ENCODE data around the gene FYN. TPM values are rescaled to one million over a fixed set of nuclear protein-coding genes. Genes with fewer than 3 reads are reported as not detected.
"Not testable (repeated sequence)": the region's sequence is repeated elsewhere in the genome, so short reads cannot be mapped to it uniquely, and the experiment has no call there.

FYN gene
- total and polyA plus RNA-seq, 2 donors from 2014 or later, result 34.5 to 52.4 TPM

DNA sequence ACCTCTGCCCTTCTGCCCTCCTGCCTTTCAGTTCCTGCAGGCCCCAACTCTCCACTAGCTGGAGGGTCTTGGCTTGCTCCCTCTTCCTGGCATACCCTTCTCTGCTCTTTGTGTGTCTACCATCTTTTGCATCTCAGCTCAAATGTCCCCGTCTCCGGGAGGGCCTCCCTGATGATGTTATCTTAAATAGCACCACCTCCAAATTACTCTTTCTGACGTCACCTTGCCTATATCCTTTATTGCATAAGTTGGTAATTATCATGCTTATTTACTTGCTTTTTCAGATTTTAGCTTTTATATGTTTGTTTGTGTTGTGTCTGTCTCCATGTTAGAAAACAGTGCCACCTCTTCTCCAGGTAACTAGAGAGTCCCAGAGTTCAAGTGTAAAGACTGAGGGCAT lies 36.0 kb upstream of the FYN start:
- intact Hi-C loops (cut with DNase I), result no loop called here
- TF ChIP-seq, protein P1, sequence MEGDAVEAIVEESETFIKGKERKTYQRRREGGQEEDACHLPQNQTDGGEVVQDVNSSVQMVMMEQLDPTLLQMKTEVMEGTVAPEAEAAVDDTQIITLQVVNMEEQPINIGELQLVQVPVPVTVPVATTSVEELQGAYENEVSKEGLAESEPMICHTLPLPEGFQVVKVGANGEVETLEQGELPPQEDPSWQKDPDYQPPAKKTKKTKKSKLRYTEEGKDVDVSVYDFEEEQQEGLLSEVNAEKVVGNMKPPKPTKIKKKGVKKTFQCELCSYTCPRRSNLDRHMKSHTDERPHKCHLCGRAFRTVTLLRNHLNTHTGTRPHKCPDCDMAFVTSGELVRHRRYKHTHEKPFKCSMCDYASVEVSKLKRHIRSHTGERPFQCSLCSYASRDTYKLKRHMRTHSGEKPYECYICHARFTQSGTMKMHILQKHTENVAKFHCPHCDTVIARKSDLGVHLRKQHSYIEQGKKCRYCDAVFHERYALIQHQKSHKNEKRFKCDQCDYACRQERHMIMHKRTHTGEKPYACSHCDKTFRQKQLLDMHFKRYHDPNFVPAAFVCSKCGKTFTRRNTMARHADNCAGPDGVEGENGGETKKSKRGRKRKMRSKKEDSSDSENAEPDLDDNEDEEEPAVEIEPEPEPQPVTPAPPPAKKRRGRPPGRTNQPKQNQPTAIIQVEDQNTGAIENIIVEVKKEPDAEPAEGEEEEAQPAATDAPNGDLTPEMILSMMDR (IDR thresholded peaks at IDR 0.05; ENCODE audit: borderline replicate concordance, extremely low read depth, insufficient read depth), result no peak
- no peaks in the 10 kb centered on the region for H3K36me3 ChIP-seq (ENCODE audit: control insufficient read depth in 2 of 3, insufficient read depth in 3 of 3, low read length in 3 of 3)
- no peaks in the 10 kb centered on the region for H3K9me3 ChIP-seq (ENCODE audit: control insufficient read depth in 2 of 3, insufficient read depth in 1 of 3, low read length in 3 of 3)
- H3K27me3 ChIP-seq (ENCODE audit: control insufficient read depth, insufficient read depth, low read length), result no peaks in the 10 kb centered on the region
- no peak for DNase-seq
- no peak overlapping the region for H3K4me3 ChIP-seq (ENCODE audit: low read length in 3 of 3)
- no peak overlapping the region for H3K27ac ChIP-seq (ENCODE audit: low read depth in 2 of 2, low read length in 2 of 2)
- H3K4me1 ChIP-seq (ENCODE audit: control insufficient read depth in 2 of 3, insufficient read depth in 2 of 3, low read depth in 1 of 3, low read length in 3 of 3), result no peaks in the 10 kb centered on the region
- no peak overlapping the region for H3K9ac ChIP-seq (ENCODE audit: low read length in 3 of 3)
- FAIRE-seq, result no peak

DNA sequence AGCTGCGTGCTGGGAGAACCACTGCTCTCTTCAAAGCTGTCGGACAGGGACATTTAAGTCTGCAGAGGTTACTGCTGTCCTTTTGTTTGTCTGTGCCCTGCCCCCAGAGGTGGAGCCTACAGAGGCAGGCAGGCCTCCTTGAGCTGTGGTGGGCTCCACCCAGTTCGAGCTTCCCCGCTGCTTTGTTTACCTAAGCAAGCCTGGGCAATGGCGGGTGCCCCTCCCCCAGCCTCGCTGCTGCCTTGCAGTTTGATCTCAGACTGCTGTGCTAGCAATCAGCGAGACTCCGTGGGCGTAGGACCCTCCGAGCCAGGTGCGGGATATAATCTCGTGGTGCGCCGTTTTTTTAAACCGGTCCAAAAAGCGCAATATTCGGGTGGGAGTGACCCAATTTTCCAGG lies 35.1 kb upstream of the FYN start:
- FAIRE-seq; H3K27ac ChIP-seq (ENCODE audit: low read depth in 2 of 2, low read length in 2 of 2); H3K9me3 ChIP-seq (ENCODE audit: control insufficient read depth in 2 of 3, insufficient read depth in 1 of 3, low read length in 3 of 3); DNase-seq; intact Hi-C loops (cut with DNase I); H3K27me3 ChIP-seq (ENCODE audit: control insufficient read depth, insufficient read depth, low read length); H3K4me3 ChIP-seq (ENCODE audit: low read length in 3 of 3); H3K9ac ChIP-seq (ENCODE audit: low read length in 3 of 3); H3K36me3 ChIP-seq (ENCODE audit: control insufficient read depth in 2 of 3, insufficient read depth in 3 of 3, low read length in 3 of 3); H3K4me1 ChIP-seq (ENCODE audit: control insufficient read depth in 2 of 3, insufficient read depth in 2 of 3, low read depth in 1 of 3, low read length in 3 of 3): not testable (repeated sequence)

DNA sequence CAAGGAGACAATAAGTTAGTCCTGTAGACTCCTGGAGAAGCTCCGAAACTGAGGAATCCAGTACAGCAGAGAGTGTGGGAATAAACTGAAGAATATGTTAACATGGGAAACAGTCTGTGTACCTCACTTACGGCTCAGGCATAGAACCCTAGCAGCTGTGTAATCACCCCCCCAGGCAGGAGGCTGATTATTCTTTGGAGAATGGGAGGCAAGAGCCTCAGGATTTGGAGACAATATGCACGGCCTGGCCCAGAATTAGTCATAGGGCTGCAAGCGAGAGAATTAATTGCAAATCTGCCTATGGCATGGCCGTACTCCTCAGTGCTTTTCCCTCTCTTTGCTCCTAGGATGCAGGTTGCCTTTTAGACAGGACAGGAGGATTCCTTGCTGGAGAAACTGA lies 27.5 kb upstream of the FYN start:
- no peak for DNase-seq
- Histone ChIP-seq H3K4me3 (ENCODE audit: low read length in 3 of 3) (no peak overlapping the region), H3K36me3 (ENCODE audit: control insufficient read depth in 2 of 3, insufficient read depth in 3 of 3, low read length in 3 of 3) (no peaks in the 10 kb centered on the region), H3K27me3 (ENCODE audit: control insufficient read depth, insufficient read depth, low read length) (no peaks in the 10 kb centered on the region), H3K9ac (ENCODE audit: low read length in 3 of 3) (no peak overlapping the region), H3K4me1 (ENCODE audit: control insufficient read depth in 2 of 3, insufficient read depth in 2 of 3, low read depth in 1 of 3, low read length in 3 of 3) (no peaks in the 10 kb centered on the region), H3K9me3 (ENCODE audit: control insufficient read depth in 2 of 3, insufficient read depth in 1 of 3, low read length in 3 of 3) (no peaks in the 10 kb centered on the region), H3K27ac (ENCODE audit: low read depth in 2 of 2, low read length in 2 of 2) (no peak overlapping the region)
- intact Hi-C loops (cut with DNase I), result no loop called here
- TF ChIP-seq, protein P1 (IDR thresholded peaks at IDR 0.05; ENCODE audit: borderline replicate concordance, extremely low read depth, insufficient read depth), result no peak
- FAIRE-seq, result no peak

DNA sequence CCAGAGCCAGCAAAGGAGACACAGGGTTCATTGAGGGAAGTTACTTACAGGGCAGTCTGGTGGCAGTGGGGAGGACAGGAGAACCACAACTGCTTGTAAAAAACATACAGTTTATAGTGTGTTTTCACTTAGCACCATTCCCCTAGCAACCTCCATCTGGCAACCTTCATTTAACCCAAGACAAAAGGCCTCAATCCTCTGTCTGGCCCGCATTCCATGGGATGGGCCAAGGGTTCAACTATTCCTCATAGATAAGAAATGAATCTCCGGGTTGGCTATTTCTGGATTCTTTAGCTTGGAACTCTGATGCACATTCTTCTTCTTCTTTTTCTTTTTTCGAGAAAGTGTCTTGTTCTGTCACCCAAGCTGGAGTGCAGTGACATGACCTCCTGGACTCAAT lies 26.3 kb upstream of the FYN start:
- no peak overlapping the region for H3K9ac ChIP-seq (ENCODE audit: low read length in 3 of 3)
- TF ChIP-seq, protein P1 (IDR thresholded peaks at IDR 0.05; ENCODE audit: borderline replicate concordance, extremely low read depth, insufficient read depth), result no peak
- H3K36me3 ChIP-seq (ENCODE audit: control insufficient read depth in 2 of 3, insufficient read depth in 3 of 3, low read length in 3 of 3), result no peaks in the 10 kb centered on the region
- no peaks in the 10 kb centered on the region for H3K9me3 ChIP-seq (ENCODE audit: control insufficient read depth in 2 of 3, insufficient read depth in 1 of 3, low read length in 3 of 3)
- FAIRE-seq, result no peak
- intact Hi-C loops (cut with DNase I), result no loop called here
- H3K4me3 ChIP-seq (ENCODE audit: low read length in 3 of 3), result no peak overlapping the region
- H3K27ac ChIP-seq (ENCODE audit: low read depth in 2 of 2, low read length in 2 of 2), result no peak overlapping the region
- no peaks in the 10 kb centered on the region for H3K27me3 ChIP-seq (ENCODE audit: control insufficient read depth, insufficient read depth, low read length)
- no peak for DNase-seq
- H3K4me1 ChIP-seq (ENCODE audit: control insufficient read depth in 2 of 3, insufficient read depth in 2 of 3, low read depth in 1 of 3, low read length in 3 of 3), result no peaks in the 10 kb centered on the region
